Stimulated activated CD4-positive, alpha-beta T cell treated with anti-CD3 and anti-CD28 coated beads, Interleukin-4, amount 100 ng/mL, for 1 hour (primary cell): ENCODE results near the gene PMVK.

ENCODE experiments used
- DNase-seq: peaks from one replicate; pipeline ENCODE4 v3.0.0-alpha.2; 2020

The PMVK gene

GRCh38 chr1:154966111-154966510 lies 29.6 kb upstream of the PMVK start:
- DNase-seq = no peak

- no peak for DNase-seq
These were observed 27.8 kb upstream of the PMVK start for GRCh38 chr1:154964359-154964758.

DNA sequence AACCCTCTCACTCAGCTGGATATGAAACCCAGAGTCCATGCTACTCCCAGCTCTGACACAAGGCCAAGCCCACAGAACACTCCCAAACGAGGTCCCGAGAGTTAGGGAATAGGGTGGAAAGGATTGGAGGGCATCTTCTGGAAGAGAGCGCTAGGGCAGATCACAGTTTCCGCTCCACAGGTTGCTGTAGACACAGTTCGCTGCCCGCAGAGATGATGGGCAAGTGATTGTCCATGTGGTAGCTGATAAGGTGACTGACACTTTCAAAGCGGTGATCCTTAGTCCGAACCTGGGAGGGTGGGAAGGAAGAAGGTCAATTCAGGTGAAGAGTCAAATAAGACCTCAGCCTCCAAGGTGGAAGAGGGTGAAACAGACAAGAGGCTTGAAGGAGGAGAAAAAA lies 27.1 kb upstream of the PMVK start:
- DNase-seq = no peak

DNA sequence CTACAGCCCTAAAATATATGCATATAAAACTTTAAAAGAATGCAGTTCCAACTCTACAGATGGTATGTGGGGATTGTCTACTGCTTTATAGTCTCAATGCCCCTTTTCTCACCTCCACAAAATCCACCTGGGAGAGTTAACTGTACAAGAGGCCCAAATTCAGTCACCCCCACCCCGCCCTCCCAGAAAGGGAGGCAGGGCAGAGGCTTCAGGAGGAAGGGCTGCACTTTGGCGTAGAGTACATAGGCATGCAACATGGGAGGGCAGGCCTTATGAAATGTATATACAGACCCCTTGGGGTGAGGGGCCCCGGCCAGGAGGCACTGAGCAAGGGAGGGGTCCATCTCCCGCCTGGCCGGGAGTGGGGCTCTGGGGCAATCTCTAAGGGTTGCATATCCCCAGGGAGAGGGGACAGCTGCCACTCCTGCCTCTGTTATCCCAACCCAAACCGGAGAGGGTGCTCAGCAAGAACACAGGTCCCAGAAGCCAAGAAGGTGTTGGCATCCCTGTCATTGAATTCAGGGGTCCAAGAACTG lies 26.3 kb upstream of the PMVK start:
- DNase-seq = no peak

DNA sequence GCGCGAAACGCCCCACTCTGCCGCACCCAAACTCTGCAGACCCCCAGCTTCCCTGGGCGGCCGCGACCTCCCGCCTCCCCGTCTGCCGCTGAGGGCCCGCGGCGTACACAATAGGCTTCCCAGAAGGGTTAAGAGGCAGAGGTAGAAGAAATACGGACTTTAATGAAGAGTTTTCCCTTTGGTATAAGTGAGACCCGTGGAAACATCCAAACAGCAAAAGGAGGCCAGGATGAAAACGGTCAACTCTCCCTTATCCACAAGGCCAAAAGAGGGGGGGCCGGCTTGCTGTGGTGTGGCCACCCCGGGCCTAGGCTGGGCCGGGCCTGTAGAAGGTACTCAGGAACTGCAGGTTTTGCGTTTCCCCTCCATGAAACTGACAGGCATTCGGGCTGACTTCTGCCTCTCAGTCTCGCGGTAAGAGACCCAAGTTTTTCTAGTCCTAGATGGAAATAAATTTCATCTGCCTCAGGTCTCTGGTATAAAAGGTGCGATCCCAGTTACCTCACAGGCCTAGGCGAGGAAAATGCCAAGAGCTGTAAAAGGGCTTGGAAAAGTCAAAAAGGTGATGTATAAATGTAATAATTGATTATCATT lies 25.7 kb upstream of the PMVK start:
- DNase-seq = no peak

GRCh38 chr1:154961207-154962155 lies 25.0 kb upstream of the PMVK start, which contains the start of gene PYGO2:
TSS of gene PYGO2 (minus strand) at chr1:154961782. CDS start at chr1:154961576, 206 bp downstream.
- DNase-seq = peak; percentile 83

- no peak for DNase-seq
These were observed 24.1 kb upstream of the PMVK start for GRCh38 chr1:154960446-154961136.

DNA sequence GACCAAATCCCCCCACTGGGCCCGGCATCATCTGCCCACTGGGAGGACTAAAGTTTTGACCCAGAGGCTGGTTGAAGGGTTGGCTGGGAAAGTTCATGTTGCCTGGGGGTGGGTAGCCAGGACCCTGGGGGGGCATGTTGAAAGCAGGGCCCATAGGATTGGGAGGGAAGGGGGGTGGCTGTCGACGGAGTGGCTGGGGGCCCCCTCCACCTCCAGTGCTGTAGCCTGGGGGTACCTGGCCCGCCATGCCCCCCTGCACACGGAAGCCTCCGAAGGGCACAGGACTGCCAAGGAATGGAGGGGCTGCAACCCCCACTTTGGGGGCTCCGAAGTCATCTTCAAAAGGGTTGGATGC lies 22.9 kb upstream of the PMVK start:
- DNase-seq = no peak

- DNase-seq = no peak
These were observed 22.3 kb upstream of the PMVK start for GRCh38 chr1:154958681-154959425.

DNA sequence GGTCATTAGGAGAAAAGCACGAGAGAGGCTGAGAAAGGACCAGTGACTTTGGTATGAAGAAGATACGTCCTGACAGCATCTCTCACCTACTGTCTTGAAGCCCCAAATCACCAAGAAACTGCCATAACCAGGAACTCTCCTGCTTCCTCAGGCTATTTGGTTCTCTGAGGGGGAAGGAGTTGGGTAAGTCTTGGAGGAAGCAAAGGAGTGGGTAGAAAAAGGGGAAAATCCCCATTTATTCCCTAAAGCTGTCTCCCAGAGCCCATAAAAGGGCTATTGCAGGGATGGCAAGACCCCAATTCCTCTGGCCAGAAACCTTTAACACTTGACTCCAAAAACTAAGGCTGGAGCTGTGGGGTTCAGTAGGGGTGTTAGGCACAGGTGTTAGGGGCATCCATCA lies 21.5 kb upstream of the PMVK start:
- no peak for DNase-seq

DNA sequence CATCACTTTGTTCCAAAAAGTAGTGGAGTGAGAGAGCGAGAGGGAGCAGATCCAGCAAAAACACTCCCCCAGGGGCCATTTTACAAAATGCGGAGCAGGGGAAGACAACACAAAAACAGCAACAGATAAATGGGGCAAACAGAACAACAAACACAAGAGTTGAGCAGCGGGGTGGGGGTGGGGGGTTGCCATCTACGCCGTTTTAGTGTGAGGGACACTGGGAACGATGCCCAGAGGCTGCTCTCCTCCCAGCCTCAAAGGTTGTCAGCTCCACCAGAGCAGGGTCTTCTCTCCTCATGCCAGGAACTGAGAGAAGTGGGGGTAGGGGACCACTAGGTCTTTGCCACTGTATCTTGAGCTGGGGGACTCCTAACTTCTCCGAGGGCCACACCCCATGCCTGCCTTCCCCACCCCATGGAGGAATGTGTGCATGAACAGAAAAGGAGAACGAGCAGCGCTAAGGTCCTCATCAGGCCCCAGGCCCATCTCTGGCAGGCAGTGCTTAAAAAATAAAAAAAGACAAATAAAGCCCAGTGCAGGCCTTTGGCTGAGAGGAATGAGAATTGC lies 20.7 kb upstream of the PMVK start:
- no peak for DNase-seq

- DNase-seq = no peak
These were observed 20.0 kb upstream of the PMVK start for GRCh38 chr1:154956544-154956941.

DNA sequence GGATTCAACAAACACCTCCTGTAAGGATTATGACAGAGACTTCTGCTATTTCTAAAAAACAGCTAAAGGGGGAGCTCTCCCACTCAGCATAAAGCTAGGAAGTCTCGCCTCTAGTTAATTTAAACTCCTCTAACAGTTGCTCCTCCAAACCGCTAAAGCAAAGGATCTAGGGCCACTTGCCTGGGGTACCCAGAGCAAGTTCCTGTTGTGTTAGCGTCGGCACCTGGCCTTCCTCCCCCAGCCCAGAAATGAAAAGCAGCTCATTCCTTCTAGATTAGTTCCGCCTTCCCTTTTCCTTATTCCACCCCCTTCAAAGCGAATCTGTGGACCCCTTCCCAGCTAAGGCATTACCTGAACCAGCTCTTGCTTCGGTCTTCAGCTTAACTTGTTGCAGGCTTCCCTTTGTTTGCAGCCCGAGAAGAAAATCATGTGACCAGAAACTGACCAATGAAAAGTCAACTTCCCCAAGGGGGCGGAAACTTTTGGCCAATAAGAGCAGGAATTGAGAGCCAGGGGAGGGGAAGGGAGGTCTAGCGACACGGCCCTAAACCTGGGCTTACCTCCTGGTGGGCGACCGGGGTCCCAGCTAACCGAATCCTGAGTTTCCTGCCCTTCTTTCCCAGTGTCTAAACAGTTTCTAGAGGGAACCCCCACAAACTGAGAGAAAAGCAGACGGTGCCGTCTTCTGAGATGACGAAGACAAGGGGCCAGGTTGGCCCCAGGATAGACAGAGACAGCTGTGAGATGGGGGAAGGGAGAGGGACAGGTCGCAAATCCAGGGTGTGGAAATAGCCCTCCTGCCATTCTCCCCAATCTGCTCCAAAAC lies 19.4 kb upstream of the PMVK start, which contains the start of gene PBXIP1:
TSS of gene PBXIP1 (minus strand) at position 382 of the 826 bp plus-strand sequence. CDS start 2,378 bp downstream, outside the sequence.
- DNase-seq = peak; percentile 57

- DNase-seq = peak; percentile 59
These were observed 18.7 kb upstream of the PMVK start for GRCh38 chr1:154955039-154955717.

DNA sequence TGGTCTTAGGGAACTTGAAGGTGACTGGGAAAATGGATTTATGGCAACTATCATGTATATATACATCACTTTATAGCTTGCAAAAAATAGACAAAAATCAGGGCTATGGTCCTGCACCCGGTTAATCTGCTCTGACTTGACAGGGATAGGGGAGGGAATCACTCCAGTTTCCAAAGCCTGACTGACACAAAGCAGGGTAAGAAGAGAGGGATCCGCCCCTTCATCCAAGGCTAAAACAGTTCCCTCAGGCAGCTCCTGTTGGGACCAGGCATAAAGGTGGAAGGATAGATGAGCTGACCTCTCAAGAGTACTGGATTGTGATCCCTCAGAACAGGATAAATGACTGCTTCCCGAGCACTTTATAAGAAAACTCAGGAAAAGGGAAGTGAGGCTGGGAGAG lies 18.0 kb upstream of the PMVK start:
- DNase-seq = no peak

DNA sequence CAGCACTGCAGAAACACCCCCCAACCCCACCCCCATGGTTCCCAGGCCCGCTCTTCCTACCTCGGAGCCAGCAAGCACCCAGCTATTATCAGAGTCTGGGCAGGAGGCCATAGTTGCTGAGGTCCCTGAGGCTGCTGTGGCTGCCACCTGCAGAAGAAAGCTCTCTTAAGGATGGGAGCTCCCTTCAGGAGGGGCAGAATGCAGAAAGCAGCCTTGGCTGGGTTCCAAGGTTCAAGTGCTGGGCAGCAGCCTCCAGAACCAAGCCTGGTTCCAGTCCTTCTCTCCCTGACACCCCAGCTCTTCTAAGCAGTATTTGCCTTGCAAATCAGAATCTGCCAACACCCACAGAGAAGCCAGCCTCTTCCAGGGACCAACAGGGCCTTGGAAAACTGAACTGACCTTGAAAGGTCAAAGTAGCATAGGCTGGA lies 17.1 kb upstream of the PMVK start:
- no peak for DNase-seq

GRCh38 chr1:154952664-154953063 lies 16.1 kb upstream of the PMVK start:
- DNase-seq = no peak

GRCh38 chr1:154951901-154952657 lies 15.6 kb upstream of the PMVK start:
- peak; percentile 73 for DNase-seq

- DNase-seq = no peak
These were observed 11.6 kb upstream of the PMVK start for GRCh38 chr1:154948079-154948478.
